Mesenchymal stem cell (in vitro differentiated cells and primary cell): Measurements from ENCODE around the gene RBM23.

Experiments used
- DNase-seq: peaks from one replicate; pipeline ENCODE4 v3.0.0-alpha.2; 2013
- H2AFZ ChIP-seq: one replicate; pipeline ENCODE4 v1.6.1; 2013; ENCODE audit warnings: low read depth, mild to moderate bottlenecking, control low read depth, inconsistent platforms, low read length, moderate library complexity
- H2AK5ac ChIP-seq: 2 replicates; pipeline ENCODE4 v1.6.1; 2013; ENCODE audit warnings: low read length, moderate library complexity, mild to moderate bottlenecking, inconsistent platforms; ENCODE audit not compliant: severe bottlenecking
- H2BK120ac ChIP-seq: one replicate; pipeline ENCODE4 v1.6.1; 2013; ENCODE audit warnings: low read depth, mild to moderate bottlenecking, inconsistent platforms, low read length, moderate library complexity
- H2BK12ac ChIP-seq, 2 experiments: one replicate each; pipeline ENCODE4 v1.6.1; 2013; ENCODE audit warnings: inconsistent platforms in 2 of 2, low read length in 2 of 2, mild to moderate bottlenecking in 2 of 2, moderate library complexity in 2 of 2, control low read depth in 1 of 2
- H2BK15ac ChIP-seq: one replicate; pipeline ENCODE4 v1.6.1; 2013; ENCODE audit warnings: mild to moderate bottlenecking, low read depth, inconsistent platforms; ENCODE audit not compliant: poor library complexity, severe bottlenecking
- H2BK5ac ChIP-seq: 2 replicates; pipeline ENCODE4 v1.6.1; 2013; ENCODE audit warnings: low read depth, mild to moderate bottlenecking, low read length, control low read depth, inconsistent platforms; ENCODE audit not compliant: poor library complexity, severe bottlenecking
- H3K14ac ChIP-seq, 2 experiments: one replicate each; pipeline ENCODE4 v1.6.1; 2013; ENCODE audit warnings: inconsistent platforms in 2 of 2, low read length in 2 of 2, control low read depth in 1 of 2, mild to moderate bottlenecking in 1 of 2, moderate library complexity in 1 of 2
- H3K18ac ChIP-seq, 2 experiments: one replicate each; pipeline ENCODE4 v1.6.1; 2013; ENCODE audit warnings: inconsistent platforms in 2 of 2, low read length in 2 of 2, control low read depth in 1 of 2, low read depth in 1 of 2, mild to moderate bottlenecking in 1 of 2
- H3K23ac ChIP-seq, 2 experiments: one replicate each; pipeline ENCODE4 v1.6.1; 2013; ENCODE audit warnings: inconsistent platforms in 2 of 2, low read length in 2 of 2, mild to moderate bottlenecking in 2 of 2, moderate library complexity in 2 of 2, control low read depth in 1 of 2
- H3K27ac ChIP-seq: 2 replicates; pipeline ENCODE4 v1.5.1; 2013; ENCODE audit warnings: mild to moderate bottlenecking, moderate library complexity, low read length, control low read depth, inconsistent platforms; ENCODE audit not compliant: poor library complexity, severe bottlenecking
- H3K27me3 ChIP-seq, 2 experiments: 2 replicates each; pipeline versions ENCODE4 v1.6.1 to v1.7.0; 2013; ENCODE audit warnings: low read length in 2 of 2, mild to moderate bottlenecking in 2 of 2, moderate library complexity in 2 of 2, control low read depth in 1 of 2, inconsistent platforms in 1 of 2; ENCODE audit not compliant: control insufficient read depth in 1 of 2, insufficient read depth in 1 of 2
- H3K36me3 ChIP-seq, 2 experiments: 2 replicates each; pipeline versions ENCODE4 v1.6.1 to v1.7.0; 2013; ENCODE audit warnings: low read length in 2 of 2, control low read depth in 1 of 2, inconsistent platforms in 1 of 2, low read depth in 1 of 2, mild to moderate bottlenecking in 1 of 2; ENCODE audit not compliant: insufficient read depth in 2 of 2, control insufficient read depth in 1 of 2
- H3K4ac ChIP-seq, 2 experiments: one replicate each; pipeline ENCODE4 v1.6.1; 2013; ENCODE audit warnings: inconsistent platforms in 2 of 2, low read length in 2 of 2, mild to moderate bottlenecking in 2 of 2, moderate library complexity in 2 of 2, control low read depth in 1 of 2, low read depth in 1 of 2
- H3K4me1 ChIP-seq: 2 replicates; pipeline ENCODE4 v1.6.1; 2013; ENCODE audit warnings: low read depth, low read length, control low read depth; ENCODE audit not compliant: control insufficient read depth, insufficient read depth
- H3K4me2 ChIP-seq: 2 replicates; pipeline ENCODE4 v1.6.1; 2013; ENCODE audit warnings: low read length, mild to moderate bottlenecking, inconsistent platforms; ENCODE audit not compliant: poor library complexity, severe bottlenecking
- H3K4me3 ChIP-seq, 2 experiments: 2 replicates each; pipeline versions ENCODE4 v1.5.1 to v1.7.0; 2013; ENCODE audit warnings: low read length in 2 of 2, mild to moderate bottlenecking in 2 of 2, control low read depth in 1 of 2, low read depth in 1 of 2; ENCODE audit not compliant: insufficient read depth in 1 of 2
- H3K79me1 ChIP-seq: replicated peaks from 2 replicates; pipeline ENCODE4 v1.6.1; 2013; ENCODE audit warnings: mild to moderate bottlenecking, control low read depth, low read length, inconsistent platforms; ENCODE audit not compliant: poor library complexity, severe bottlenecking
- H3K9ac ChIP-seq: 2 replicates; pipeline ENCODE4 v1.7.0; 2013; ENCODE audit warnings: mild to moderate bottlenecking, low read length, moderate library complexity
- H3K9me3 ChIP-seq: 2 replicates; pipeline ENCODE4 v1.7.0; 2013; ENCODE audit warnings: mild to moderate bottlenecking, low read length; ENCODE audit not compliant: control insufficient read depth
- H4K8ac ChIP-seq: one replicate; pipeline ENCODE4 v1.6.1; 2013; ENCODE audit warnings: inconsistent platforms, mild to moderate bottlenecking, low read length, moderate library complexity
- H4K91ac ChIP-seq: one replicate; pipeline ENCODE4 v1.6.1; 2013; ENCODE audit warnings: mild to moderate bottlenecking, low read length, inconsistent platforms
- whole genome bisulfite sequencing: methylation state at CpG from one replicate; pipeline ENCODE4 v1.1.7; 2013; ENCODE audit warnings: mixed read lengths; 5-methylcytosine and 5-hydroxymethylcytosine counted together

Gene RBM23

GRCh38 chr14:22848351-22849164 lies 70.4 kb downstream of the RBM23 start:
- Histone ChIP-seq H2BK5ac (peak overlapping the region; percentile 58), H3K18ac (peak overlapping the region; percentile 80 to 95), H2AK5ac (peak overlapping the region; percentile 12), H3K9me3 (no peaks in the 10 kb centered on the region), H3K27ac (peak overlapping the region; percentile 78), H3K4ac (peak overlapping the region; percentile 90 to 94), H3K9ac (peak overlapping the region; percentile 90), H2AFZ (no peak overlapping the region), H3K4me2 (no peak overlapping the region), H3K4me1 (peaks cover 53% of the 10 kb centered on the region), H2BK12ac (peak overlapping the region; percentile 85 to 93), H4K91ac (peak overlapping the region; percentile 77), H3K4me3 (peak overlapping the region in 1 of 2 experiments; percentile 55), H3K14ac (peak overlapping the region in 1 of 2 experiments; percentile 97), H2BK120ac (peak overlapping the region; percentile 23), H2BK15ac (no peak overlapping the region), H3K27me3 (no peaks in the 10 kb centered on the region), H3K79me1 (peaks cover 18% of the 10 kb centered on the region), H3K36me3 (peaks cover 39 to 45% of the 10 kb centered on the region in 2 experiments), H4K8ac (peak overlapping the region; percentile 92), H3K23ac (peak overlapping the region in 1 of 2 experiments; percentile 91)
- WGBS, result 45% methylated on average over 9 of the region's 12 CpGs
- DNase-seq, result peak; percentile 80

GRCh38 chr14:22847661-22848341 lies 71.1 kb downstream of the RBM23 start:
- Histone ChIP-seq H3K27ac (peak overlapping the region; percentile 78), H3K36me3 (peaks cover 46 to 52% of the 10 kb centered on the region in 2 experiments), H4K91ac (no peak overlapping the region), H3K9ac (peak overlapping the region; percentile 90), H3K4me3 (peak overlapping the region in 1 of 2 experiments; percentile 55), H3K4me2 (no peak overlapping the region), H3K4me1 (peaks cover 50% of the 10 kb centered on the region), H3K27me3 (no peaks in the 10 kb centered on the region), H3K9me3 (no peaks in the 10 kb centered on the region), H3K14ac (no peak overlapping the region), H3K23ac (no peak overlapping the region), H2BK5ac (no peak overlapping the region), H4K8ac (peak overlapping the region; percentile 2), H3K4ac (peak overlapping the region; percentile 1 to 3), H3K18ac (peak overlapping the region; percentile 16 to 80), H2BK15ac (no peak overlapping the region), H2AK5ac (peak overlapping the region; percentile 5), H2AFZ (no peak overlapping the region), H2BK12ac (peak overlapping the region in 1 of 2 experiments; percentile 9), H3K79me1 (peaks cover 21% of the 10 kb centered on the region), H2BK120ac (no peak overlapping the region)
- WGBS, result 60% methylated on average over 10 of the region's 14 CpGs
- DNase-seq, result peak; percentile 83

- Histone ChIP-seq H3K9ac (peak overlapping the region; percentile 100), H3K23ac (peak overlapping the region in 1 of 2 experiments; percentile 97), H2BK12ac (peak overlapping the region; percentile 17 to 38), H3K36me3 (peaks cover 56 to 62% of the 10 kb centered on the region in 2 experiments), H2AK5ac (peak overlapping the region; percentile 58), H3K4me2 (no peak overlapping the region), H3K27me3 (no peaks in the 10 kb centered on the region), H3K18ac (peak overlapping the region in 1 of 2 experiments; percentile 66), H2BK5ac (no peak overlapping the region), H2BK120ac (no peak overlapping the region), H2BK15ac (peak overlapping the region; percentile 44), H3K9me3 (no peaks in the 10 kb centered on the region), H3K4ac (peak overlapping the region in 1 of 2 experiments; percentile 4), H3K4me1 (peaks cover 52% of the 10 kb centered on the region), H3K4me3 (peak overlapping the region in 1 of 2 experiments; percentile 21), H2AFZ (no peak overlapping the region), H4K8ac (peak overlapping the region; percentile 29), H3K27ac (peak overlapping the region; percentile 21), H3K14ac (peak overlapping the region in 1 of 2 experiments; percentile 80), H3K79me1 (peaks cover 28% of the 10 kb centered on the region), H4K91ac (peak overlapping the region; percentile 80)
- no peak for DNase-seq
- WGBS, result 90% methylated on average over 11 of the region's 11 CpGs
These were observed 72.1 kb downstream of the RBM23 start for GRCh38 chr14:22846811-22847307.
